Neutrophil (primary cell): ENCODE data around the gene BRPF3.

Source experiments
- H3K27ac ChIP-seq: fragments of 200-600 bp; sonication (generic); 2 replicates; pipeline ENCODE4 v1.5.1; 2016; ENCODE audit warnings: mild to moderate bottlenecking, moderate library complexity
- H3K27me3 ChIP-seq: fragments of 200-600 bp; sonication (generic); 2 replicates; pipeline ENCODE4 v1.6.0; 2016; ENCODE audit warnings: mild to moderate bottlenecking
- H3K36me3 ChIP-seq: fragments of 200-600 bp; sonication (generic); 2 replicates; pipeline ENCODE4 v1.5.1; 2017
- H3K4me1 ChIP-seq, 2 experiments: fragments of 200-600 bp in 1 of 2; sonication (generic) in 1 of 2; 1 replicate in 1 of 2; 2 replicates in 1 of 2; pipeline versions ENCODE4 v1.5.1 to v1.6.1; 2013 to 2016; ENCODE audit warnings: low read depth in 1 of 2, low read length in 1 of 2, mild to moderate bottlenecking in 1 of 2, moderate library complexity in 1 of 2; ENCODE audit not compliant: control insufficient read depth in 1 of 2, insufficient read depth in 1 of 2
- H3K4me3 ChIP-seq, 2 experiments: fragments of 200-600 bp in 1 of 2; sonication (generic) in 1 of 2; 1 replicate in 1 of 2; 2 replicates in 1 of 2; pipeline ENCODE4 v1.5.1; 2013 to 2016; ENCODE audit warnings: low read depth in 1 of 2, low read length in 1 of 2, mild to moderate bottlenecking in 1 of 2, moderate library complexity in 1 of 2
- H3K9me3 ChIP-seq: fragments of 200-600 bp; sonication (generic); 2 replicates; pipeline ENCODE4 v1.5.1; 2016
- TF ChIP-seq, protein P1 (sequence below): fragments of 200-600 bp; sonication (generic); IDR thresholded peaks from 2 replicates; pipeline ENCODE4 v1.5.1; 2016; ENCODE audit warnings: antibody characterized with exemption

Gene BRPF3

GRCh38 chr6:36209606-36210005, 13.1 kb downstream of the BRPF3 start:
- TF ChIP-seq, protein P1, sequence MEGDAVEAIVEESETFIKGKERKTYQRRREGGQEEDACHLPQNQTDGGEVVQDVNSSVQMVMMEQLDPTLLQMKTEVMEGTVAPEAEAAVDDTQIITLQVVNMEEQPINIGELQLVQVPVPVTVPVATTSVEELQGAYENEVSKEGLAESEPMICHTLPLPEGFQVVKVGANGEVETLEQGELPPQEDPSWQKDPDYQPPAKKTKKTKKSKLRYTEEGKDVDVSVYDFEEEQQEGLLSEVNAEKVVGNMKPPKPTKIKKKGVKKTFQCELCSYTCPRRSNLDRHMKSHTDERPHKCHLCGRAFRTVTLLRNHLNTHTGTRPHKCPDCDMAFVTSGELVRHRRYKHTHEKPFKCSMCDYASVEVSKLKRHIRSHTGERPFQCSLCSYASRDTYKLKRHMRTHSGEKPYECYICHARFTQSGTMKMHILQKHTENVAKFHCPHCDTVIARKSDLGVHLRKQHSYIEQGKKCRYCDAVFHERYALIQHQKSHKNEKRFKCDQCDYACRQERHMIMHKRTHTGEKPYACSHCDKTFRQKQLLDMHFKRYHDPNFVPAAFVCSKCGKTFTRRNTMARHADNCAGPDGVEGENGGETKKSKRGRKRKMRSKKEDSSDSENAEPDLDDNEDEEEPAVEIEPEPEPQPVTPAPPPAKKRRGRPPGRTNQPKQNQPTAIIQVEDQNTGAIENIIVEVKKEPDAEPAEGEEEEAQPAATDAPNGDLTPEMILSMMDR: no peak
- Histone ChIP-seq H3K27ac (no peak overlapping the region), H3K4me3 (no peak overlapping the region), H3K9me3 (no peaks in the 10 kb centered on the region), H3K27me3 (no peaks in the 10 kb centered on the region), H3K4me1 (peaks cover 24 to 26% of the 10 kb centered on the region in 2 experiments), H3K36me3 (peaks cover 74% of the 10 kb centered on the region)

- TF ChIP-seq, protein P1: no peak
- H3K36me3 ChIP-seq: peaks cover 80% of the 10 kb centered on the region
- no peak overlapping the region for H3K27ac ChIP-seq
- H3K9me3 ChIP-seq: no peaks in the 10 kb centered on the region
- no peaks in the 10 kb centered on the region for H3K27me3 ChIP-seq
- H3K4me3 ChIP-seq: no peak overlapping the region
- peaks cover 19 to 20% of the 10 kb centered on the region in 2 experiments for H3K4me1 ChIP-seq
Measured at GRCh38 chr6:36210182-36210581, 13.6 kb downstream of the BRPF3 start.

DNA sequence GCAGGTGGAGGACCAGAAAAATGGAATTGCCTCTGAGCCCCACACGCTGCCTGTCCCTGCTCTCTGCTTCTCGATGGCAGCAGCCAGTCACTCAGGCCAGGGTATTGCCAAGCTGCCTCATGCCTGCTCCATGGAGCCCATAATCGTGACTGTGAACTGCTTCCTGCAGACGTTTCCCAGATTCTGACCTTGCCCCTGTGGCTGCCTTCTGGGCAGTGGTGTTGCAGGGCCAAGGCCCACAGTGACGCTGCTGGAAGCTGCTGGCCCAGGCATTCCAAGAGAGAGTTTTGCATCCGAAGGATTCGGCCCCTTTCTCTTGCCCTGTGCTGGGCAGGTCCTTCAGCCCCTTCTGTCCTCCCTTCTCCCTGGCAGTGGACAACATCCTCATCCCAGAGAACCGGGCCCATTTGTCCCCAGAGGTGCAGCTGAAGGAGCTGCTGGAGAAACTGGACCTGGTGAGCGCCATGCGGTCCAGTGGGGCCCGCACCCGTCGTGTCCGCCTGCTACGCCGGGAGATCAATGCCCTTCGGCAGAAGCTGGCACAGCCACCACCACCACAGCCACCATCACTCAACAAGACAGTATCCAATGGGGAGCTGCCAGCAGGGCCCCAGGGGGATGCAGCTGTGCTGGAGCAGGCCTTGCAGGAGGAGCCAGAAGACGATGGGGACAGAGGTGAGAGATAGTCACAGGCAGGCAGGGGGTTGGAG, 14.5 kb downstream of the BRPF3 start:
- H3K4me1 ChIP-seq: peaks cover 13% of the 10 kb centered on the region in 2 experiments
- no peak overlapping the region for H3K4me3 ChIP-seq
- H3K9me3 ChIP-seq: no peaks in the 10 kb centered on the region
- H3K36me3 ChIP-seq: peaks cover 88% of the 10 kb centered on the region
- no peak overlapping the region for H3K27ac ChIP-seq
- H3K27me3 ChIP-seq: no peaks in the 10 kb centered on the region
- TF ChIP-seq, protein P1: no peak

DNA sequence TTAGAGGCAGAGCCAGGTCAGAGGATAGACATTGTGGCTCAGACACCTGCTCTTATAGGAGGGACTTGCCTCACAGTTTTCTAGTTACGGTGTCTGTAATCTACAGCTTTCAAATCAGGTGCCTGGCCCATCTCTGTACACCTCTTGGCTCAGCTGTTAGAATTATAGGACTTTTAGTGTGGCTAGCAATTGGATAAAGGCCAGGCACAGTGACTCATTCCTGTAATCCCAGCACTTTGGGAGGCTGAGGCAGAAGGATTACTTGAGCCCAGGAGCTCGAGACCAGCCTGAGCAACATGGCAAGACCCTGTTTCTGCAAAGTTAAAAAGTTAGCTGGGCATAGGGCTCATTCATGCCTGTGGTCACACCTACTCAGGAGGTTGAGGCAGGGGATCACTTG, 20.0 kb downstream of the BRPF3 start:
- TF ChIP-seq, protein P1: no peak
- Histone ChIP-seq H3K27me3 (no peaks in the 10 kb centered on the region), H3K4me1 (peaks cover 46% of the 10 kb centered on the region in 2 experiments), H3K36me3 (peaks cover 55% of the 10 kb centered on the region), H3K9me3 (no peaks in the 10 kb centered on the region), H3K4me3 (no peak overlapping the region), H3K27ac (peak overlapping the region; percentile 82)

DNA sequence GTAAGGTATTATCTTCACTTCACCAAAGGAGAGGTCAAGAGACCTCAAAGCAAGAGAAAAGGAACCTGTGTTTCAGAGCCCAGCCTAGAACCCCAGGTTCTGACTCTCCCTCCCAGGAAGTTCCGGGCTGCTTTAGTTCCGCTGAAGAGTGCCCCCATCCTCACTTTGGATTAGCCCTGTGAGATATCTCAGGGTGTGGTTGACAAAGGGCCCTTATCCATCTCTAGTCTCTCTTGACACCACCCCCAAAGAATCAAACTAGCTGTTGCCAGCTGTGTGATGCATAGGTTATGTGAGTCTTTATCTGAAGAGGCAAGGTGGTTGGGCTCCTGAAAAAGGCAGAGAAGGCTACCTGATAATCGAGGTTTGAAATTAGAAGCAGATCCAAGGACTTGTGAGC, 20.6 kb downstream of the BRPF3 start:
- TF ChIP-seq, protein P1: no peak
- H3K9me3 ChIP-seq: no peaks in the 10 kb centered on the region
- peaks cover 46% of the 10 kb centered on the region in 2 experiments for H3K4me1 ChIP-seq
- H3K27me3 ChIP-seq: no peaks in the 10 kb centered on the region
- H3K36me3 ChIP-seq: peaks cover 55% of the 10 kb centered on the region
- H3K4me3 ChIP-seq: peak overlapping the region in 1 of 2 experiments; percentile 33
- H3K27ac ChIP-seq: peak overlapping the region; percentile 82
